Measurements from ENCODE around the gene OR5M3. TPM values are rescaled to one million over a fixed set of nuclear protein-coding genes. Genes with fewer than 3 reads are reported as not detected.

OR5M3 gene
- total and polyA plus RNA-seq, 4 donors = not detected

DNA sequence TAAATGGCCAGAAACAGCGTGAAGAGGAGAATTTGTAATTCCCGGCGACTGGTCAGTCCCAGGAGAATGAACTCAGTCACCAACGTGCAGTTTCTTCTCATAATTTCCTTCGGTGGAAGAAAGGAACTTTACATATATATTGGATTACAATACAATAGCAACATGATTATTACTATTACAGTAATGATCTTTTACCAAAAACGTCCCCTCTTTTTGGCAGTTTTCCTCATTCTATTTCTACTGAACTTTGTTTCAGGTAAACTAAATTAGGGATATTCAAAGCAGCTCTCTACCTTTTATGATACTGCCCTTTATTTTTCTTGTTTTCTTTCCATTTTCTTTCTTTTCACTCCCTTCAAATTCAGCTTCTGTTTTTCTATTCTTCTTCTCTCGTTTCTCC, 18.1 kb upstream of the OR5M3 start, which contains the start of gene OR5M8 (continued):
- TF ChIP-seq SP1 (IDR thresholded peaks at IDR 0.05) = no peak
- TF ChIP-seq EGR1 (IDR thresholded peaks at IDR 0.05; ENCODE audit: low read depth in 2 of 2) = no peak
- TF ChIP-seq NR2F2 (IDR thresholded peaks at IDR 0.05) = no peak
- no peak for TF ChIP-seq TAF1 (conservative IDR thresholded peaks at IDR 0.05)
- no peak for TF ChIP-seq HNF4G (IDR thresholded peaks at IDR 0.05)
- no peak for TF ChIP-seq ZBTB33 (IDR thresholded peaks at IDR 0.05)
- TF ChIP-seq HNF4A (conservative IDR thresholded peaks at IDR 0.05) = no peak

GRCh38 chr11:56486801-56487200, 13.6 kb upstream of the OR5M3 start:
- Histone ChIP-seq H3K4me1 (ENCODE audit: control insufficient read depth in 4 of 4, insufficient read depth in 4 of 4, low read length in 3 of 4) (no peaks in the 10 kb centered on the region), H3K4me3 (ENCODE audit: low read depth in 1 of 3, low read length in 3 of 3) (no peak overlapping the region), H3K9me3 (ENCODE audit: control insufficient read depth in 4 of 4, low read length in 3 of 4) (peaks cover 0 to 3% (median 0%) of the 10 kb centered on the region in 4 donors), H3K9ac (ENCODE audit: low read depth in 1 of 2, low read length in 2 of 2) (no peak overlapping the region), H3K27ac (ENCODE audit: low read depth in 1 of 2, low read length in 2 of 2) (no peak overlapping the region), H3K27me3 (ENCODE audit: control insufficient read depth in 4 of 4, insufficient read depth in 4 of 4, low read length in 3 of 4) (no peaks in the 10 kb centered on the region), H3K36me3 (ENCODE audit: control insufficient read depth in 4 of 4, insufficient read depth in 3 of 4, low read depth in 1 of 4, low read length in 3 of 4) (no peaks in the 10 kb centered on the region)
- WGBS = 36% methylated on average over 3 of the region's 3 CpGs
- TF ChIP-seq MAX (IDR thresholded peaks at IDR 0.05) = no peak
- TF ChIP-seq, protein P1, sequence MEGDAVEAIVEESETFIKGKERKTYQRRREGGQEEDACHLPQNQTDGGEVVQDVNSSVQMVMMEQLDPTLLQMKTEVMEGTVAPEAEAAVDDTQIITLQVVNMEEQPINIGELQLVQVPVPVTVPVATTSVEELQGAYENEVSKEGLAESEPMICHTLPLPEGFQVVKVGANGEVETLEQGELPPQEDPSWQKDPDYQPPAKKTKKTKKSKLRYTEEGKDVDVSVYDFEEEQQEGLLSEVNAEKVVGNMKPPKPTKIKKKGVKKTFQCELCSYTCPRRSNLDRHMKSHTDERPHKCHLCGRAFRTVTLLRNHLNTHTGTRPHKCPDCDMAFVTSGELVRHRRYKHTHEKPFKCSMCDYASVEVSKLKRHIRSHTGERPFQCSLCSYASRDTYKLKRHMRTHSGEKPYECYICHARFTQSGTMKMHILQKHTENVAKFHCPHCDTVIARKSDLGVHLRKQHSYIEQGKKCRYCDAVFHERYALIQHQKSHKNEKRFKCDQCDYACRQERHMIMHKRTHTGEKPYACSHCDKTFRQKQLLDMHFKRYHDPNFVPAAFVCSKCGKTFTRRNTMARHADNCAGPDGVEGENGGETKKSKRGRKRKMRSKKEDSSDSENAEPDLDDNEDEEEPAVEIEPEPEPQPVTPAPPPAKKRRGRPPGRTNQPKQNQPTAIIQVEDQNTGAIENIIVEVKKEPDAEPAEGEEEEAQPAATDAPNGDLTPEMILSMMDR (IDR thresholded peaks at IDR 0.05; ENCODE audit: low read depth, low read length, missing input control) = no peak
- TF ChIP-seq HNF4A (conservative IDR thresholded peaks at IDR 0.05) = no peak
- TF ChIP-seq NR2F2 (IDR thresholded peaks at IDR 0.05) = no peak
- TF ChIP-seq TAF1 (conservative IDR thresholded peaks at IDR 0.05) = no peak
- no peak for TF ChIP-seq RXRA (IDR thresholded peaks at IDR 0.05)
- TF ChIP-seq ZBTB33 (IDR thresholded peaks at IDR 0.05) = no peak
- no peak for TF ChIP-seq HNF4G (IDR thresholded peaks at IDR 0.05)
- no peak for TF ChIP-seq ATF3 (IDR thresholded peaks at IDR 0.05)
- TF ChIP-seq FOXA1 (IDR thresholded peaks at IDR 0.05) = no peak
- no peak for TF ChIP-seq EGR1 (IDR thresholded peaks at IDR 0.05; ENCODE audit: low read depth in 2 of 2)
- DNase-seq (ENCODE audit: low spot score) = no peak

DNA sequence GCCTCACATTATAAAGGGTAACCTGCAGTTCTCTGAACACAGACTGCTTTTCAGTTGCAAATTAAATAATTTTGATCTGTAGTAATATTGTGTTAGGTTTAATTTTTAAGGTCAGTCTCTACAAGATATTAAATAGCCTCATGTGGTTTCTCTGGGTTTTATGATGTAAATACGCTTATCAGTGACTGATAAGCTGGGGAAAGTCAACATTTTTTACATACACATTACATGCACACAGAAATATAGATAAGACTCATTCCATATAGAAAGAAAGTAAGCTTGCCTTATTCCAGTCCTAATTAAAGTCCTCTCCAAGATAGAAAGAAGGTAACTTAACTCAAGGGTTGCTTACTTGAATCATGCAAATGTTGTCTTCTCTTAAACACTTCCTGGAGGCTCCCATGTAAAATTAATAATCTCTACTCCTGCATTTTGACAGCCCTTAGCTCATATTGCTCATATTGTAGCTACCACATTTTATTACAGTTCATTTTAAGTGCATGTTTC, 1.6 kb upstream of the OR5M3 start:
- Histone ChIP-seq H3K4me1 (ENCODE audit: control insufficient read depth in 4 of 4, insufficient read depth in 4 of 4, low read length in 3 of 4) (no peaks in the 10 kb centered on the region), H3K9ac (ENCODE audit: low read depth in 1 of 2, low read length in 2 of 2) (no peak overlapping the region), H3K27ac (ENCODE audit: low read depth in 1 of 2, low read length in 2 of 2) (no peak overlapping the region), H3K27me3 (ENCODE audit: control insufficient read depth in 4 of 4, insufficient read depth in 4 of 4, low read length in 3 of 4) (no peaks in the 10 kb centered on the region), H3K36me3 (ENCODE audit: control insufficient read depth in 4 of 4, insufficient read depth in 3 of 4, low read depth in 1 of 4, low read length in 3 of 4) (no peaks in the 10 kb centered on the region), H3K9me3 (ENCODE audit: control insufficient read depth in 4 of 4, low read length in 3 of 4) (peaks cover 0 to 3% (median 0%) of the 10 kb centered on the region in 4 donors), H3K4me3 (ENCODE audit: low read depth in 1 of 3, low read length in 3 of 3) (no peak overlapping the region)
- WGBS = 40% methylated on average over 1 of the region's 1 CpG
- no peak for DNase-seq (ENCODE audit: low spot score)
- TF ChIP-seq HNF4G (IDR thresholded peaks at IDR 0.05) (no peak), HNF4A (conservative IDR thresholded peaks at IDR 0.05) (no peak), RXRA (IDR thresholded peaks at IDR 0.05) (no peak), JUND (IDR thresholded peaks at IDR 0.05) (no peak), GABPA (IDR thresholded peaks at IDR 0.05 in 1 of 2, conservative IDR thresholded peaks at IDR 0.05 in 1 of 2) (no peak), FOXA2 (IDR thresholded peaks at IDR 0.05) (no peak), ATF3 (IDR thresholded peaks at IDR 0.05) (no peak), FOXA1 (IDR thresholded peaks at IDR 0.05) (no peak), MAX (IDR thresholded peaks at IDR 0.05) (no peak)
- TF ChIP-seq, protein P1 (IDR thresholded peaks at IDR 0.05; ENCODE audit: low read depth, low read length, missing input control) = no peak
